H9 (cell line): ENCODE results near the gene NCK1. TPM values are rescaled to one million over a fixed set of nuclear protein-coding genes. Genes with fewer than 3 reads are reported as not detected.

Experiments used
- DNase-seq: peaks from one replicate; pipeline ENCODE4 v3.0.0-alpha.2; 2017
- H2AFZ ChIP-seq: one replicate; pipeline ENCODE4 v1.6.1; 2013; ENCODE audit warnings: mild to moderate bottlenecking, low read length, control low read depth, moderate library complexity
- H2AK5ac ChIP-seq: 2 replicates; pipeline ENCODE4 v1.6.1; 2013; ENCODE audit warnings: low read length, control low read depth, mixed read lengths; ENCODE audit not compliant: insufficient read length
- H2BK120ac ChIP-seq: one replicate; pipeline ENCODE4 v1.6.1; 2013; ENCODE audit warnings: low read depth, mild to moderate bottlenecking, low read length, control low read depth, inconsistent platforms; ENCODE audit not compliant: poor library complexity, severe bottlenecking
- H2BK12ac ChIP-seq: 2 replicates; pipeline ENCODE4 v1.6.1; 2013; ENCODE audit warnings: low read length, control low read depth, mixed read lengths, low read depth; ENCODE audit not compliant: insufficient read length
- H2BK15ac ChIP-seq: 2 replicates; pipeline ENCODE4 v1.6.1; 2013; ENCODE audit warnings: low read depth, low read length, control low read depth
- H2BK20ac ChIP-seq: one replicate; pipeline ENCODE4 v1.6.1; 2013; ENCODE audit warnings: low read depth, mild to moderate bottlenecking, low read length, control low read depth, inconsistent platforms; ENCODE audit not compliant: poor library complexity, severe bottlenecking
- H2BK5ac ChIP-seq: 2 replicates; pipeline ENCODE4 v1.6.1; 2013; ENCODE audit warnings: low read length, control low read depth, mixed read lengths; ENCODE audit not compliant: insufficient read length
- H3K14ac ChIP-seq: 2 replicates; pipeline ENCODE4 v1.6.1; 2013; ENCODE audit warnings: low read length, control low read depth; ENCODE audit not compliant: insufficient read depth
- H3K18ac ChIP-seq: 2 replicates; pipeline ENCODE4 v1.6.1; 2013; ENCODE audit warnings: low read depth, mild to moderate bottlenecking, mixed read lengths, low read length, control low read depth; ENCODE audit not compliant: insufficient read length
- H3K23ac ChIP-seq: 2 replicates; pipeline ENCODE4 v1.6.1; 2013; ENCODE audit warnings: low read length, control low read depth, mixed read lengths, low read depth; ENCODE audit not compliant: insufficient read length
- H3K23me2 ChIP-seq: 2 replicates; pipeline ENCODE4 v1.6.1; 2013; ENCODE audit warnings: low read depth, mild to moderate bottlenecking, mixed read lengths, low read length, control low read depth; ENCODE audit not compliant: insufficient read length, poor library complexity, severe bottlenecking
- H3K27ac ChIP-seq: 2 replicates; pipeline ENCODE4 v1.5.1; 2013; ENCODE audit warnings: low read length, control low read depth, mixed read lengths, low read depth; ENCODE audit not compliant: insufficient read length
- H3K27me3 ChIP-seq: 2 replicates; pipeline ENCODE4 v1.6.1; 2013; ENCODE audit warnings: low read length, control low read depth, inconsistent platforms; ENCODE audit not compliant: insufficient read depth
- H3K4ac ChIP-seq: 2 replicates; pipeline ENCODE4 v1.6.1; 2013; ENCODE audit warnings: low read depth, mild to moderate bottlenecking, control low read depth, inconsistent platforms, low read length, moderate library complexity
- H3K4me1 ChIP-seq: 2 replicates; pipeline ENCODE4 v1.6.1; 2013; ENCODE audit warnings: low read length, control low read depth, inconsistent platforms; ENCODE audit not compliant: insufficient read depth
- H3K4me2 ChIP-seq: 2 replicates; pipeline ENCODE4 v1.6.1; 2013; ENCODE audit warnings: low read length, control low read depth, mixed read lengths; ENCODE audit not compliant: insufficient read length, insufficient read depth
- H3K56ac ChIP-seq: 2 replicates; pipeline ENCODE4 v1.6.1; 2013; ENCODE audit warnings: low read depth, mild to moderate bottlenecking, mixed read lengths, low read length, control low read depth; ENCODE audit not compliant: insufficient read length
- H3K79me1 ChIP-seq: 2 replicates; pipeline ENCODE4 v1.6.1; 2013; ENCODE audit warnings: low read depth, mild to moderate bottlenecking, moderate library complexity, low read length, control low read depth, inconsistent platforms; ENCODE audit not compliant: insufficient read depth, poor library complexity, severe bottlenecking
- H3K79me2 ChIP-seq: 2 replicates; pipeline ENCODE4 v1.6.1; 2013; ENCODE audit warnings: low read length, control low read depth, inconsistent platforms; ENCODE audit not compliant: insufficient read depth
- H3K9ac ChIP-seq: 2 replicates; pipeline ENCODE4 v1.6.1; 2013; ENCODE audit warnings: low read length, control low read depth, mixed read lengths; ENCODE audit not compliant: insufficient read length; ENCODE audit errors: extremely low read depth
- H3K9me3 ChIP-seq: one replicate; pipeline ENCODE4 v1.6.1; 2013; ENCODE audit warnings: low read depth, low read length, inconsistent platforms; ENCODE audit not compliant: control insufficient read depth
- H3T11ph ChIP-seq: one replicate; pipeline ENCODE4 v1.6.1; 2013; ENCODE audit warnings: mild to moderate bottlenecking, low read length, control low read depth, inconsistent platforms
- H4K20me1 ChIP-seq: one replicate; pipeline ENCODE4 v1.6.1; 2013; ENCODE audit not compliant: control insufficient read depth, insufficient read length, insufficient read depth
- H4K5ac ChIP-seq: 2 replicates; pipeline ENCODE4 v1.6.1; 2013; ENCODE audit warnings: low read depth, mild to moderate bottlenecking, mixed read lengths, low read length, control low read depth; ENCODE audit not compliant: insufficient read length
- H4K8ac ChIP-seq: replicated peaks from 2 replicates; pipeline ENCODE4 v1.6.1; 2013; ENCODE audit warnings: low read length, control low read depth, mixed read lengths, low read depth; ENCODE audit not compliant: insufficient read length
- H4K91ac ChIP-seq: 2 replicates; pipeline ENCODE4 v1.6.1; 2013; ENCODE audit warnings: low read depth, mild to moderate bottlenecking, moderate library complexity, mixed read lengths, low read length, control low read depth; ENCODE audit not compliant: insufficient read length
- H3K27ac Mint-ChIP-seq, 3 experiments: 2 replicates in 2 of 3; 3 replicates in 1 of 3; pipeline ENCODE4 v1.8.0; 2020 to 2021; ENCODE audit warnings: mixed read lengths in 3 of 3, mild to moderate bottlenecking in 1 of 3, moderate library complexity in 1 of 3
- H3K27me3 Mint-ChIP-seq: 2 replicates; pipeline ENCODE4 v1.8.0; 2021; ENCODE audit warnings: low read depth, mild to moderate bottlenecking, moderate library complexity, mixed read lengths
- H3K36me3 Mint-ChIP-seq, 3 experiments: 2 replicates in 2 of 3; 3 replicates in 1 of 3; pipeline ENCODE4 v1.8.0; 2020 to 2021; ENCODE audit warnings: low read depth in 3 of 3, mixed read lengths in 3 of 3; ENCODE audit not compliant: insufficient read depth in 1 of 3
- H3K4me1 Mint-ChIP-seq, 2 experiments: 2 replicates each; pipeline ENCODE4 v1.8.0; 2020; ENCODE audit warnings: mixed read lengths in 2 of 2
- H3K4me3 Mint-ChIP-seq, 2 experiments: 2 replicates in 1 of 2; 3 replicates in 1 of 2; pipeline ENCODE4 v1.8.0; 2020 to 2021; ENCODE audit warnings: mild to moderate bottlenecking in 2 of 2, mixed read lengths in 2 of 2, moderate library complexity in 1 of 2
- H3K9me3 Mint-ChIP-seq, 2 experiments: 2 replicates in 1 of 2; 3 replicates in 1 of 2; pipeline ENCODE4 v1.8.0; 2020; ENCODE audit warnings: mild to moderate bottlenecking in 2 of 2, mixed read lengths in 2 of 2, moderate library complexity in 1 of 2
- WGBS: extraction: QIAGEN DNeasy Blood & Tissue Kit; methylation state at CpG from one replicate; pipeline ENCODE4 v1.1.7; 2013; ENCODE audit warnings: missing lambda C conversion rate, low lambda C conversion rate, mixed read lengths; ENCODE audit not compliant: insufficient read length; ENCODE audit errors: extremely low coverage; 5-methylcytosine and 5-hydroxymethylcytosine counted together
- total RNA-seq: library from RNA; stranded (reverse); gene quantifications from 2 replicates; pipeline ENCODE4 v1.2.1, GENCODE V29; 2021
- TF ChIP-seq, protein P1 (sequence below): fragments of 200-600 bp; sonication (generic); conservative IDR thresholded peaks from 3 replicates; pipeline ENCODE4 v1.8.0; 2021; ENCODE audit warnings: antibody characterized with exemption, mild to moderate bottlenecking

NCK1 gene
- total RNA-seq, 1 experiment from 2014 or later = 26.4 TPM

GRCh38 chr3:136990826-136991225 lies 128.8 kb downstream of the NCK1 start:
- H3K9me3 ChIP-seq = peaks cover 7% of the 10 kb centered on the region
- H2AK5ac ChIP-seq = no peak overlapping the region
- no peaks in the 10 kb centered on the region for H3K27me3 ChIP-seq
- H3T11ph ChIP-seq = no peak overlapping the region
- no peak overlapping the region for H4K5ac ChIP-seq
- H3K23ac ChIP-seq = no peak overlapping the region
- no peak overlapping the region for H3K56ac ChIP-seq
- H2BK120ac ChIP-seq = no peak overlapping the region
- no peaks in the 10 kb centered on the region for H3K4me1 ChIP-seq
- no peak overlapping the region for H2BK12ac ChIP-seq
- Mint-ChIP-seq H3K9me3 (peaks cover 12 to 18% of the 10 kb centered on the region in 2 experiments), H3K36me3 (peaks cover 6 to 17% (median 15%) of the 10 kb centered on the region in 3 experiments), H3K4me1 (no peaks in the 10 kb centered on the region), H3K27me3 (no peaks in the 10 kb centered on the region), H3K4me3 (no peak overlapping the region), H3K27ac (no peak overlapping the region)
- H3K79me2 ChIP-seq = no peaks in the 10 kb centered on the region
- no peak for DNase-seq
- H3K18ac ChIP-seq = no peak overlapping the region
- no peak overlapping the region for H4K8ac ChIP-seq
- no peak overlapping the region for H3K4ac ChIP-seq
- H3K27ac ChIP-seq = no peak overlapping the region
- H2BK5ac ChIP-seq = no peak overlapping the region
- no peak overlapping the region for H3K9ac ChIP-seq
- H3K79me1 ChIP-seq = no peaks in the 10 kb centered on the region
- no peak overlapping the region for H3K4me2 ChIP-seq
- WGBS = no CpG with 5 or more reads among the region's 4 CpGs
- H3K14ac ChIP-seq = no peak overlapping the region
- TF ChIP-seq, protein P1, sequence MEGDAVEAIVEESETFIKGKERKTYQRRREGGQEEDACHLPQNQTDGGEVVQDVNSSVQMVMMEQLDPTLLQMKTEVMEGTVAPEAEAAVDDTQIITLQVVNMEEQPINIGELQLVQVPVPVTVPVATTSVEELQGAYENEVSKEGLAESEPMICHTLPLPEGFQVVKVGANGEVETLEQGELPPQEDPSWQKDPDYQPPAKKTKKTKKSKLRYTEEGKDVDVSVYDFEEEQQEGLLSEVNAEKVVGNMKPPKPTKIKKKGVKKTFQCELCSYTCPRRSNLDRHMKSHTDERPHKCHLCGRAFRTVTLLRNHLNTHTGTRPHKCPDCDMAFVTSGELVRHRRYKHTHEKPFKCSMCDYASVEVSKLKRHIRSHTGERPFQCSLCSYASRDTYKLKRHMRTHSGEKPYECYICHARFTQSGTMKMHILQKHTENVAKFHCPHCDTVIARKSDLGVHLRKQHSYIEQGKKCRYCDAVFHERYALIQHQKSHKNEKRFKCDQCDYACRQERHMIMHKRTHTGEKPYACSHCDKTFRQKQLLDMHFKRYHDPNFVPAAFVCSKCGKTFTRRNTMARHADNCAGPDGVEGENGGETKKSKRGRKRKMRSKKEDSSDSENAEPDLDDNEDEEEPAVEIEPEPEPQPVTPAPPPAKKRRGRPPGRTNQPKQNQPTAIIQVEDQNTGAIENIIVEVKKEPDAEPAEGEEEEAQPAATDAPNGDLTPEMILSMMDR = no peak
- H2AFZ ChIP-seq = no peak overlapping the region
- no peak overlapping the region for H2BK20ac ChIP-seq
- H4K20me1 ChIP-seq = peaks cover 2% of the 10 kb centered on the region
- no peak overlapping the region for H2BK15ac ChIP-seq
- H3K23me2 ChIP-seq = no peaks in the 10 kb centered on the region
- H4K91ac ChIP-seq = no peak overlapping the region
